Activated naive CD8-positive, alpha-beta T cell treated with anti-CD3 and anti-CD28 coated beads, Interleukin-2, amount 10 ng/mL, durations not matched to agents 7 days and 5 days (primary cell): ENCODE data around the gene NLRP1. TPM values are rescaled to one million over a fixed set of nuclear protein-coding genes. Genes with fewer than 3 reads are reported as not detected.

Experiments used
- ATAC-seq: fragments of 150-1000 bp; cut with Tn5 transposase; one replicate; pipeline ENCODE4 v1.10.0; 2021; ENCODE audit warnings: low read depth, moderate library complexity
- POLR2A ChIA-PET: fragments of 350-600 bp; sonication (Branson Sonifier 250); formaldehyde crosslinking; loops from one replicate; lab custom pipeline; 2021; ENCODE audit warnings: antibody characterized with exemption; lab: Charles Lee
- DNase-seq: peaks from one replicate; pipeline ENCODE4 v3.0.0; 2021
- H3K27ac Mint-ChIP-seq: one replicate; pipeline ENCODE4 v1.8.0; 2022; ENCODE audit warnings: mild to moderate bottlenecking, mixed read lengths
- H3K27me3 Mint-ChIP-seq: one replicate; pipeline ENCODE4 v1.8.0; 2022; ENCODE audit warnings: mild to moderate bottlenecking, moderate library complexity, mixed read lengths
- H3K36me3 Mint-ChIP-seq: one replicate; pipeline ENCODE4 v1.8.0; 2021; ENCODE audit warnings: mild to moderate bottlenecking, mixed read lengths
- H3K4me1 Mint-ChIP-seq: one replicate; pipeline ENCODE4 v1.8.0; 2021; ENCODE audit warnings: mixed read lengths
- H3K4me3 Mint-ChIP-seq: one replicate; pipeline ENCODE4 v1.8.0; 2022; ENCODE audit warnings: mild to moderate bottlenecking, moderate library complexity, mixed read lengths
- H3K9me3 Mint-ChIP-seq: one replicate; pipeline ENCODE4 v1.8.0; 2021; ENCODE audit warnings: mixed read lengths
- total RNA-seq, 2 experiments: library from RNA; stranded (reverse); gene quantifications; one replicate each; pipeline ENCODE4 v1.2.3, GENCODE V29; 2021

Gene NLRP1
- total RNA-seq: 100 to 1,000 TPM; 120 to 126 TPM

- ATAC-seq (peak; percentile 94), DNase-seq (peak; percentile 91)
- Mint-ChIP-seq H3K27me3 (peaks cover 3% of the 10 kb centered on the region), H3K4me1 (peaks cover 36% of the 10 kb centered on the region), H3K27ac (peak within 1 kb of the TSS; percentile 97), H3K9me3 (no peaks in the 10 kb centered on the region), H3K36me3 (peaks cover 25% of the 10 kb centered on the region), H3K4me3 (peak within 1 kb of the TSS; percentile 97)
- POLR2A ChIA-PET: interaction anchor here (0.7 to 2.8 kb wide), 5 partner anchors 84 to 860 kb away, joined by 4 to 16 read pairs (median 5); partner anchors contain the start of genes DERL2, DHX33, MIS12 and PIMREG
Measured at GRCh38 chr17:5584383-5585286, at the start of gene NLRP1. TSS of gene NLRP1 (minus strand) at chr17:5584509. CDS start at chr17:5583957, 552 bp downstream.

DNA sequence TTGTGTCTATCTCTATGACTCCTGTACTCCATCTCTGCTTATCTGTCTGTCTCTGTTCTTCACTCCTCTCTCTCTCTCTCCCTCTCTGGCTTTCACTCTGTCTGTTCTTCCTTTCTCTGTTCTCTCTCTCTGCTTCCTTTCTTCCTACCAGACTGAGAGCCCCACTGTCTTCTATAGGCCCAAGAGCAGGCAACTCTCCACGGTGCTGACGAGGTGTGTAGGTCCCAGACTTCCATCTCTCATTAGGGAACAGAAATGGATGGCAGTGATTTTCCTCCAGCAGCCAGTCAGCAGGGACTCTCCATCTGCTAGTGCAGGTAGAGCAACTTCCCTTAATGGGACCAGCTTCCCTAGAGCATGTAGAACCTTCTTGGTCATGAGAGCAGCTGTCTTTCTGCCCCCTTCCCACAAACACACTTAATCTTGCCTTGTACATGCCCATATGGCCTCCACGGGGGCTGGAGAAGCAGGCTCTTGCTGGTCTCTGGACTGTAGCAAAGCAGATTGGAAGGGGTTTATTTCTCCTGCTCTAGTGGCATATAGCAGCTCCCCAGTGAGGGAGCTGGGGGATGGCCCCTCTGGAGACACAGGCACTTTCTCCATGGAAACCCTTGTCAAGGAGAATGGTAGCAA, 47.8 kb upstream of the NLRP1 start:
- H3K36me3 Mint-ChIP-seq: no peaks in the 10 kb centered on the region
- no peak overlapping the region for H3K27ac Mint-ChIP-seq
- H3K4me1 Mint-ChIP-seq: no peaks in the 10 kb centered on the region
- no peak overlapping the region for H3K4me3 Mint-ChIP-seq
- H3K27me3 Mint-ChIP-seq: peaks cover 6% of the 10 kb centered on the region
- DNase-seq: no peak
- ATAC-seq: no peak
- POLR2A ChIA-PET: no interaction called here
- H3K9me3 Mint-ChIP-seq: no peaks in the 10 kb centered on the region

- H3K27me3 Mint-ChIP-seq: peaks cover 2% of the 10 kb centered on the region
- no peak for DNase-seq
- H3K9me3 Mint-ChIP-seq: no peaks in the 10 kb centered on the region
- no peak for ATAC-seq
- no peak overlapping the region for H3K4me3 Mint-ChIP-seq
- no peaks in the 10 kb centered on the region for H3K4me1 Mint-ChIP-seq
- POLR2A ChIA-PET: no interaction called here
- no peak overlapping the region for H3K27ac Mint-ChIP-seq
- H3K36me3 Mint-ChIP-seq: no peaks in the 10 kb centered on the region
Measured at GRCh38 chr17:5630434-5630833, 46.1 kb upstream of the NLRP1 start.

- Mint-ChIP-seq H3K27ac (no peak overlapping the region), H3K27me3 (peaks cover 2% of the 10 kb centered on the region), H3K9me3 (no peaks in the 10 kb centered on the region), H3K36me3 (no peaks in the 10 kb centered on the region), H3K4me1 (no peaks in the 10 kb centered on the region), H3K4me3 (no peak overlapping the region)
- no peak for DNase-seq
- ATAC-seq: no peak
- POLR2A ChIA-PET: no interaction called here
Measured at GRCh38 chr17:5629128-5629527, 44.8 kb upstream of the NLRP1 start.

- ATAC-seq: no peak
- H3K9me3 Mint-ChIP-seq: no peaks in the 10 kb centered on the region
- H3K27ac Mint-ChIP-seq: no peak overlapping the region
- H3K4me1 Mint-ChIP-seq: no peaks in the 10 kb centered on the region
- POLR2A ChIA-PET: no interaction called here
- H3K4me3 Mint-ChIP-seq: no peak overlapping the region
- no peak for DNase-seq
- H3K27me3 Mint-ChIP-seq: peaks cover 2% of the 10 kb centered on the region
- no peaks in the 10 kb centered on the region for H3K36me3 Mint-ChIP-seq
Measured at GRCh38 chr17:5628262-5628661, 44.0 kb upstream of the NLRP1 start.

GRCh38 chr17:5624211-5624610, 39.9 kb upstream of the NLRP1 start:
- Mint-ChIP-seq H3K36me3 (no peaks in the 10 kb centered on the region), H3K27me3 (peaks cover 7% of the 10 kb centered on the region), H3K4me1 (no peaks in the 10 kb centered on the region), H3K9me3 (no peaks in the 10 kb centered on the region), H3K27ac (no peak overlapping the region), H3K4me3 (no peak overlapping the region)
- DNase-seq (no peak), ATAC-seq (no peak)
- POLR2A ChIA-PET: no interaction called here

- no peak for ATAC-seq
- POLR2A ChIA-PET: no interaction called here
- H3K9me3 Mint-ChIP-seq: no peaks in the 10 kb centered on the region
- H3K27me3 Mint-ChIP-seq: peaks cover 13% of the 10 kb centered on the region
- no peaks in the 10 kb centered on the region for H3K4me1 Mint-ChIP-seq
- no peaks in the 10 kb centered on the region for H3K36me3 Mint-ChIP-seq
- H3K27ac Mint-ChIP-seq: no peak overlapping the region
- DNase-seq: no peak
- no peak overlapping the region for H3K4me3 Mint-ChIP-seq
Measured at GRCh38 chr17:5621729-5622128, 37.4 kb upstream of the NLRP1 start.

GRCh38 chr17:5621026-5621425, 36.7 kb upstream of the NLRP1 start:
- H3K9me3 Mint-ChIP-seq: no peaks in the 10 kb centered on the region
- H3K4me1 Mint-ChIP-seq: no peaks in the 10 kb centered on the region
- no peak overlapping the region for H3K4me3 Mint-ChIP-seq
- H3K36me3 Mint-ChIP-seq: no peaks in the 10 kb centered on the region
- POLR2A ChIA-PET: no interaction called here
- H3K27ac Mint-ChIP-seq: no peak overlapping the region
- peaks cover 13% of the 10 kb centered on the region for H3K27me3 Mint-ChIP-seq
- no peak for DNase-seq
- no peak for ATAC-seq

GRCh38 chr17:5619088-5619740, 34.9 kb upstream of the NLRP1 start:
- ATAC-seq: no peak
- Mint-ChIP-seq H3K4me3 (no peak overlapping the region), H3K4me1 (no peaks in the 10 kb centered on the region), H3K36me3 (no peaks in the 10 kb centered on the region), H3K27me3 (peaks cover 20% of the 10 kb centered on the region), H3K9me3 (no peaks in the 10 kb centered on the region), H3K27ac (no peak overlapping the region)
- POLR2A ChIA-PET: no interaction called here
- no peak for DNase-seq

- Mint-ChIP-seq H3K9me3 (no peaks in the 10 kb centered on the region), H3K27me3 (peaks cover 21% of the 10 kb centered on the region), H3K36me3 (no peaks in the 10 kb centered on the region), H3K4me1 (no peaks in the 10 kb centered on the region), H3K27ac (no peak overlapping the region), H3K4me3 (no peak overlapping the region)
- no peak for DNase-seq
- no peak for ATAC-seq
- POLR2A ChIA-PET: no interaction called here
Measured at GRCh38 chr17:5618476-5618875, 34.2 kb upstream of the NLRP1 start.

DNA sequence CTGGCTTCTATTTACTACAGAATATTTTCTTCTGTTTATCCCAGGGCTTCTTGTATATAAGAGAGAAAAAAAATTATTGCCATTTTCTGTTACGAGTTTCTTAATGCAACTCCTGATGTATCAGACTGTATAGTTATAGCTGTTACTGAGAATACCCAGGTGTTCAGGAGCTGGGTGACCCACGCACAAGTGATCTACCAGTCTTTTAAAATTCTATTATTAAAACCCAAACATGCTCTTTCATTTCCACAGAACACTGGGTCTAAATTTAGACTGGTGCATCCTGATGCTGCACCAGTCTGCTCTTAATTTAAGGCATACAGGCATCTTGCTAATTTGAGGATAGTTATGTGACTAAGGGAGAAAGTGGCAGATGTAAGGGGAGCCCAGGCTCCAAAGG, 31.2 kb upstream of the NLRP1 start:
- no peaks in the 10 kb centered on the region for H3K36me3 Mint-ChIP-seq
- ATAC-seq: no peak
- H3K9me3 Mint-ChIP-seq: no peaks in the 10 kb centered on the region
- no peak for DNase-seq
- H3K4me1 Mint-ChIP-seq: peaks cover 2% of the 10 kb centered on the region
- peaks cover 21% of the 10 kb centered on the region for H3K27me3 Mint-ChIP-seq
- POLR2A ChIA-PET: no interaction called here
- H3K4me3 Mint-ChIP-seq: no peak overlapping the region
- no peak overlapping the region for H3K27ac Mint-ChIP-seq

DNA sequence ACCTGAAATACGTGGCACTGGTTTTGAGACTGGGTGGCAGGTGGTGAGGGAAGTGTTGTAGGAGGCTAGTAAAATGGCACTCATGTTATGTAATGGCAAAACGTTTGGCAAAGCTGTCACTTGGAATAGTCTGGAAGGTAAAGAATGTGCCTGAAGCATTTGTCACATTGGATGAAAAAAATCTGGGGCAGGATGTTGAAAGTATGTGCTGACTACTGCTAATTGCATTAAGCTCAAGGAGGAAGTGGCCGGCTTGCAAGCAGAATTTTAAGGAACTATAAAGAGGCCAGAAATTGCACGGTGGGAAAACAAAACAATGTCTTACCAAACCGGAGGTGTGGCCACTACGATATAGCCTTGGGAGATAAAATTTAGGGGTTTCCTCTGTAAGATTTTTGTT, 26.6 kb upstream of the NLRP1 start:
- H3K27me3 Mint-ChIP-seq: peaks cover 19% of the 10 kb centered on the region
- H3K36me3 Mint-ChIP-seq: no peaks in the 10 kb centered on the region
- H3K27ac Mint-ChIP-seq: no peak overlapping the region
- peaks cover 4% of the 10 kb centered on the region for H3K4me1 Mint-ChIP-seq
- ATAC-seq (no peak), DNase-seq (no peak)
- H3K9me3 Mint-ChIP-seq: no peaks in the 10 kb centered on the region
- H3K4me3 Mint-ChIP-seq: no peak overlapping the region
- POLR2A ChIA-PET: no interaction called here

GRCh38 chr17:5608399-5609112, 24.2 kb upstream of the NLRP1 start:
- H3K4me1 Mint-ChIP-seq: peaks cover 4% of the 10 kb centered on the region
- H3K27me3 Mint-ChIP-seq: peaks cover 19% of the 10 kb centered on the region
- no peaks in the 10 kb centered on the region for H3K36me3 Mint-ChIP-seq
- no peak overlapping the region for H3K4me3 Mint-ChIP-seq
- no peaks in the 10 kb centered on the region for H3K9me3 Mint-ChIP-seq
- POLR2A ChIA-PET: no interaction called here
- ATAC-seq: no peak
- no peak for DNase-seq
- no peak overlapping the region for H3K27ac Mint-ChIP-seq
